ENCODE data around the gene SUGP2. TPM values are rescaled to one million over a fixed set of nuclear protein-coding genes. Genes with fewer than 3 reads are reported as not detected.

Gene SUGP2
- polyA plus RNA-seq, 3 donors: 7.6 to 143 (median 8.2) TPM

- H3K9me3 Mint-ChIP-seq: peaks cover 0 to 3% (median 0%) of the 10 kb centered on the region in 7 donors
- H3K4me1 Mint-ChIP-seq: peaks cover 28% of the 10 kb centered on the region
- TF ChIP-seq, protein P1, sequence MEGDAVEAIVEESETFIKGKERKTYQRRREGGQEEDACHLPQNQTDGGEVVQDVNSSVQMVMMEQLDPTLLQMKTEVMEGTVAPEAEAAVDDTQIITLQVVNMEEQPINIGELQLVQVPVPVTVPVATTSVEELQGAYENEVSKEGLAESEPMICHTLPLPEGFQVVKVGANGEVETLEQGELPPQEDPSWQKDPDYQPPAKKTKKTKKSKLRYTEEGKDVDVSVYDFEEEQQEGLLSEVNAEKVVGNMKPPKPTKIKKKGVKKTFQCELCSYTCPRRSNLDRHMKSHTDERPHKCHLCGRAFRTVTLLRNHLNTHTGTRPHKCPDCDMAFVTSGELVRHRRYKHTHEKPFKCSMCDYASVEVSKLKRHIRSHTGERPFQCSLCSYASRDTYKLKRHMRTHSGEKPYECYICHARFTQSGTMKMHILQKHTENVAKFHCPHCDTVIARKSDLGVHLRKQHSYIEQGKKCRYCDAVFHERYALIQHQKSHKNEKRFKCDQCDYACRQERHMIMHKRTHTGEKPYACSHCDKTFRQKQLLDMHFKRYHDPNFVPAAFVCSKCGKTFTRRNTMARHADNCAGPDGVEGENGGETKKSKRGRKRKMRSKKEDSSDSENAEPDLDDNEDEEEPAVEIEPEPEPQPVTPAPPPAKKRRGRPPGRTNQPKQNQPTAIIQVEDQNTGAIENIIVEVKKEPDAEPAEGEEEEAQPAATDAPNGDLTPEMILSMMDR (IDR thresholded peaks at IDR 0.05): no peak
Observed at GRCh38 chr19:19063183-19064097, 30.1 kb upstream of the SUGP2 start, which contains the start of gene SLC25A42. Gene SLC25A42 (plus strand): TSS chr19:19063994. CDS start chr19:19096125, 32,131 bp downstream.

DNA sequence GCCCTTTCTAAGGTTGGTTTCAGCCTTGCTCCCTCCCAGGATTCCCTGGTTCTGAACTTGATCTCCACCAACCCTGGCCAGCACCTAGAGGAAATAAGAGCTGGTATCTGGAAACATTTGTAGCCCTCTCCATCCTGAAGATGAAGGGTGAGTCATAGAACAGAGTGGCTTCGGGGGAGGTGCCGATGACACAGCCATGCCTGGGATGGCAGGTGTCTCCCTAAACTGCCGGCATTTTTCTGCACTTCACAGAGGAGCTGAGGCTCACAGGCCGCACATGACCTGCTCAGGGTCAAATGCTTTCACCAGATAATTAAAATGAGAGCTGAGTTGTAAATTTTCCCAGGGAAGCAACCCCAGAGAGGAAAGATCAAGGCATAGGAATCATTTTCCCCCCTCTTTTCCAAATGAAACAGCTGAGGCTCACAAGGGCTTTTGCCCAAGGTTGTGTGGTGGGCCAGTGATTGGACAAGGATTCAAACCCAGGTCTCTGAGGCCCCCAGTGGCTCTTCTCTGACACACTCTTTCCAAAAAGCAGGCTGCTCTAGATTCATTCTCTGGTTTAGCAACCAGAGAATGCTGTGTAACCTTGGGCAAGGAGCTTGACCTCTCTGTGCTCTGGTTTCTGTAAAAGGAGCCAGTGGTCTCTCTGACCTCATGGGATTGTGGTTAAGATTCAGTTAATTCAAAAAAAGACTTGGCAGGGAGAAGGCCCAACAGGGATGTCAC is 29.3 kb upstream of the SUGP2 start:
- no peak for DNase-seq
- intact Hi-C loops (cut with micrococcal nuclease): no loop called here
- peaks cover 19 to 26% of the 10 kb centered on the region in 2 donors for H3K4me1 ChIP-seq (ENCODE audit: control insufficient read depth in 1 of 2, insufficient read depth in 2 of 2, low read length in 2 of 2)
- peak overlapping the region in 2 of 7 donors; percentile 11 to 18 for H3K27ac Mint-ChIP-seq
- TF ChIP-seq, protein P1 (IDR thresholded peaks at IDR 0.05): no peak
- peak overlapping the region; percentile 61 for H3K9ac ChIP-seq (ENCODE audit: insufficient read depth, low read length, poor library complexity, severe bottlenecking)
- H3K27ac ChIP-seq (ENCODE audit: low read depth in 1 of 2, low read length in 2 of 2): no peak overlapping the region
- H3K79me2 ChIP-seq (ENCODE audit: insufficient read depth, low read length): peaks cover 7% of the 10 kb centered on the region
- no peaks in the 10 kb centered on the region for H3K27me3 ChIP-seq (ENCODE audit: control insufficient read depth in 2 of 2, insufficient read depth in 2 of 2, low read length in 2 of 2)
- H3K9me3 ChIP-seq (replicated peaks in 1 of 2; ENCODE audit: control insufficient read depth in 1 of 2, insufficient read depth in 1 of 2, low read length in 2 of 2): no peaks in the 10 kb centered on the region
- 90% methylated on average over 2 of the region's 4 CpGs for WGBS (ENCODE audit: insufficient coverage)
- H4K20me1 ChIP-seq (ENCODE audit: insufficient read depth, low read length): no peaks in the 10 kb centered on the region
- peaks cover 16 to 25% of the 10 kb centered on the region in 2 donors for H3K36me3 ChIP-seq (replicated peaks in 1 of 2; ENCODE audit: control insufficient read depth in 1 of 2, insufficient read depth in 2 of 2, low read length in 2 of 2)
- H2AFZ ChIP-seq (ENCODE audit: insufficient read depth, low read depth, low read length, poor library complexity, severe bottlenecking): peak overlapping the region; percentile 88
- peak overlapping the region; percentile 82 for H3K4me2 ChIP-seq (replicated peaks; ENCODE audit: extremely low read depth, low read length, poor library complexity, severe bottlenecking)
- H3K4me1 Mint-ChIP-seq: peaks cover 26% of the 10 kb centered on the region
- peaks cover 0 to 4% (median 2%) of the 10 kb centered on the region in 3 donors for H3K27me3 Mint-ChIP-seq (ENCODE audit: low read depth in 3 of 3)
- H3K36me3 Mint-ChIP-seq: peaks cover 19 to 33% of the 10 kb centered on the region in 2 donors
- H3K4me3 ChIP-seq (replicated peaks in 1 of 3; ENCODE audit: low read depth in 2 of 3, low read length in 3 of 3): peak overlapping the region; percentile 49 to 71 (median 59)
- H3K9me3 Mint-ChIP-seq: peaks cover 0 to 3% (median 0%) of the 10 kb centered on the region in 7 donors
- peak overlapping the region; percentile 83 for H3K4me3 Mint-ChIP-seq

More at GRCh38 chr19:19063183-19064097, 30.1 kb upstream of the SUGP2 start, which contains the start of gene SLC25A42:
- Histone ChIP-seq H3K4me3 (replicated peaks in 1 of 3; ENCODE audit: low read depth in 2 of 3, low read length in 3 of 3) (peak within 1 kb of the TSS; percentile 49 to 71 (median 59)), H3K4me1 (ENCODE audit: control insufficient read depth in 1 of 2, insufficient read depth in 2 of 2, low read length in 2 of 2) (peaks cover 20 to 26% of the 10 kb centered on the region in 2 donors), H3K27me3 (ENCODE audit: control insufficient read depth in 2 of 2, insufficient read depth in 2 of 2, low read length in 2 of 2) (no peaks in the 10 kb centered on the region), H3K36me3 (replicated peaks in 1 of 2; ENCODE audit: control insufficient read depth in 1 of 2, insufficient read depth in 2 of 2, low read length in 2 of 2) (peaks cover 11 to 17% of the 10 kb centered on the region in 2 donors), H3K4me2 (replicated peaks; ENCODE audit: extremely low read depth, low read length, poor library complexity, severe bottlenecking) (peak within 1 kb of the TSS; percentile 82), H3K27ac (ENCODE audit: low read depth in 1 of 2, low read length in 2 of 2) (peak within 1 kb of the TSS in 1 of 2 donors; percentile 11), H3K9ac (ENCODE audit: insufficient read depth, low read length, poor library complexity, severe bottlenecking) (peak within 1 kb of the TSS; percentile 61), H3K9me3 (replicated peaks in 1 of 2; ENCODE audit: control insufficient read depth in 1 of 2, insufficient read depth in 1 of 2, low read length in 2 of 2) (no peaks in the 10 kb centered on the region), H4K20me1 (ENCODE audit: insufficient read depth, low read length) (no peaks in the 10 kb centered on the region), H2AFZ (ENCODE audit: insufficient read depth, low read depth, low read length, poor library complexity, severe bottlenecking) (peak within 1 kb of the TSS; percentile 88), H3K79me2 (ENCODE audit: insufficient read depth, low read length) (peaks cover 7% of the 10 kb centered on the region)
- Mint-ChIP-seq H3K27ac (peak within 1 kb of the TSS; percentile 48 to 92 (median 76)), H3K4me3 (peak within 1 kb of the TSS; percentile 83 to 95), H3K36me3 (peaks cover 12 to 25% of the 10 kb centered on the region in 2 donors), H3K27me3 (ENCODE audit: low read depth in 3 of 3) (peaks cover 0 to 4% (median 2%) of the 10 kb centered on the region in 3 donors)
- DNase-seq: peak; percentile 97 to 98 (median 98)
- intact Hi-C loops (cut with micrococcal nuclease): no loop called here
- WGBS (ENCODE audit: insufficient coverage): 3% methylated on average over 58 of the region's 77 CpGs
